ENCODE measurements around the gene MYO15B.

MYO15B gene

DNA sequence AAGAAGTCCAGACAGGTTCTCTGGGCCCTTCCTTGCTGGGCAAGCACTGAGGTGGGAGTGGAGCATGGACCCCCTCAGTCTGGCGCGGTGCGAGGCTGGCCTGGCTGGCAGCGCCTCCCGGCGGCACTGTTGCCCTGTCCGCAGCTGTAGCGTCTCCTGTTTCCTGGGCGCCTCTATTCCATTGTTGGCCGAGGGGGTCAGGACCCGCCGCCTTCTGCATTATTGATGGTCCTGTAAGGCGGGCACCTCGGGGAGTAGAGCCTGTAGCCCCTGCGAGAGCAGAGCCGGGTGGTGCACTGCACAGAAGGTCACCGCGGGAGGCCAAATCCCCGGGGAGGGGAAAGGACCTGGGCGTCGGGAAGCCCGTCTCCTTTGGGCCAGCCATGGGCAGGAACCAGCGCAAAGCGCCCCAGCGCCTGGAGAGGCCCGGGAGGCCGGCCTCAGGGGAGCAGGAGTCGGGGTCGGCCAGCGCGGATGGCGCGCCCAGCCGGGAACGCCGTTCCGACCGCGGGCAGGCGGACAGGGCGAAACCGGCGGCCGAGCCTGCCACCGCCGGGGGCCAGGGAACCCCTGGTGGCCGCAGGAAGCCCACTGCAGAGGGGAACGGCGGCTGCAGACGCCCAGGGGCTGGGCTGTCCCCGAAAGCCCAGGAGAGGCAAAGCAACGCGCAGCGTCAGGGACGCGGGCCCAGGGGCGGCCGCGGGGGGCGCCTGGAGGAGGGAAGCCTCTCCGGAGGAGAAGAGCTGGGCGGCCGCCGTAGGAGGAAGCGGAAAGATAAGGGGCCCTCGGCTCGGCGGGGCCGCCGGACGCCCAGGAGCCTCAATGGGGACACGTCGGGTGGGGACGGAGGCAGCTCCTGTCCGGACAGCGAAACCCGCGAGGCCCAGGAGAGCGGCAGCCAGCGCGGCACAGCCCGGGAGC, at the start of gene MYO15B:
Gene MYO15B, plus strand, starts transcription at position 126 of the 921 bp plus-strand sequence. Its CDS starts 258 bp downstream, at position 384.
- Histone ChIP-seq H3K9me3 (ENCODE audit: control insufficient read depth, insufficient read depth, low read length) (no peaks in the 10 kb centered on the region), H3K27me3 (ENCODE audit: control insufficient read depth, insufficient read depth, low read length) (no peaks in the 10 kb centered on the region), H3K4me1 (ENCODE audit: control insufficient read depth, insufficient read depth, low read length) (peaks cover 3% of the 10 kb centered on the region), H3K27ac (ENCODE audit: low read length) (no peak within 1 kb of the TSS), H3K36me3 (ENCODE audit: control insufficient read depth, insufficient read depth, low read length) (no peaks in the 10 kb centered on the region), H3K4me3 (ENCODE audit: low read length) (peak within 1 kb of the TSS; percentile 44; the same call in 1 of the 2 replicates)
- DNase-seq (ENCODE audit: low read depth, low spot score), result no peak
- WGBS (ENCODE audit: insufficient coverage, insufficient read length), result no CpG with 5 or more reads among the region's 82 CpGs

DNA sequence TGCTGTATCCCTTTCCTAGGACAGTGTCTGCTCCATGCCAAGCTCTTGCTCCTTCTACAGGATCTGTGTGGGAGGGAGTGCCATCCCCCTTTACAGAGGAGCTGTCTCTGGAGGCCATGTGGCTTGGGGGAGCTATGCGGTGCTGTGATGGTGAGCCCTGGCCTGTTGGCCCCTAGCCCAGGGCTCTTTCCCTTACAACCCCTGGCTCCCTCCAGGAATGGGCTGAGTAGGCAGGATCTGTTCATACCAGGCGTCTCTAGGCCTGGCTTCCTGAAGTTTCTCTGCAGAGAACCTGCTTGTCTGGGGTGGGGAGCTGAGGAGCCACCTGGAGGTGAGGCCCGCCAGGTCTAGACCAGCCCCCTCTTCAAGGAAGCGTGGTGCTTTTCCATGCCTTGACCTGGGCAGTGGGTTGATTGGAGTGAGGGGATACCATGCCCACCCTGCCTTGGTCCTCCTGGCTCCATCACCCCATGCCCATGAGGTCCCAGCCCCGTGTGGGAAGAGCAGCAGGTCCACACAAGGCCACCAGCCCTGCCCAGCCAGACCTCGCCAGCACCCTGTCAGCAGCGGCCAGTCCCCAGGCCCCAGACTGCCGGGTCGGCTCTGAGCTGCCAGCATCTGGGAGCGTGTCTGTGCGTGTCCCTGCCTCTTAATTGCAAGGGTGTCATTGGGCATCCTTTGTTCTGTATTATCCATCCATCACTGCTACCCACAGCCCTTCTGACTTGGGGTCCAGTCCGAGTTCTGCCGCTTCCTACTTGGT, 47.5 kb upstream of the MYO15B start:
- Histone ChIP-seq H3K27me3 (ENCODE audit: control insufficient read depth, insufficient read depth, low read length) (no peaks in the 10 kb centered on the region), H3K27ac (ENCODE audit: low read length) (no peak overlapping the region), H3K4me3 (ENCODE audit: low read length) (no peak overlapping the region), H3K9me3 (ENCODE audit: control insufficient read depth, insufficient read depth, low read length) (no peaks in the 10 kb centered on the region), H3K36me3 (ENCODE audit: control insufficient read depth, insufficient read depth, low read length) (no peaks in the 10 kb centered on the region), H3K4me1 (ENCODE audit: control insufficient read depth, insufficient read depth, low read length) (0 out of 2 replicates have a peak, but pooled peaks cover 1% of the 10 kb centered on the region)
- no CpG with 5 or more reads among the region's 13 CpGs for WGBS (ENCODE audit: insufficient coverage, insufficient read length)
- DNase-seq (ENCODE audit: low read depth, low spot score), result no peak

DNA sequence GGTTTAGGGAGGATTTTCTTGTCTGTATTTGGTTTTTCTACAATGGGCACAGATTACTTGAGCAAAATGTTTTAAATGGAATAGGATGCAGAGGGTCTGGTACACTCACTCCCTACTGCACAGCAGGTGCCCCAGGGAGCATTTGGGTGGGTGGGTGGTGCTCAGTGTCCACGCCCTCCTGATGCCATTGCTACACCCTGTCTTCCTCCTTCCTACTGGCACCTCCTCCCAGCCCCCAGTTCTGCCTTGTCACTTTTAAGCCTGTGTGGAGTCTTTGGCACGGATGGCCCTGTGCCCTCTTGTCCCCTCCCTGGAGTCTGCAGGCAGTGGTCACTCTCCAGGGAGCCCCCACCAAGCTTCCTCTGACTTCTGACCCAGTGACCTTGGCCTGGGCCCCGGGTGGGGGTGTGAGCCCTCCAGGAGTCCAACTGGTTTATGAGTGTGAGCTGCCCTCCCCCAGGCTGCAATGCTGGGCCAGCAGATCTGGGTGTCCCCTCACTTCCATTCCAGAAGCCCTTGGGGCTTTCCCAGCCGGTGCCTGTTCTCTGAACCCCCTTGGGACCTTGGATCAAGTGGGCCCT, 46.6 kb upstream of the MYO15B start:
- Histone ChIP-seq H3K36me3 (ENCODE audit: control insufficient read depth, insufficient read depth, low read length) (no peaks in the 10 kb centered on the region), H3K27ac (ENCODE audit: low read length) (no peak overlapping the region), H3K4me3 (ENCODE audit: low read length) (no peak overlapping the region), H3K27me3 (ENCODE audit: control insufficient read depth, insufficient read depth, low read length) (no peaks in the 10 kb centered on the region), H3K4me1 (ENCODE audit: control insufficient read depth, insufficient read depth, low read length) (0 out of 2 replicates have a peak, but pooled peaks cover 1% of the 10 kb centered on the region), H3K9me3 (ENCODE audit: control insufficient read depth, insufficient read depth, low read length) (no peaks in the 10 kb centered on the region)
- no peak for DNase-seq (ENCODE audit: low read depth, low spot score)
- WGBS (ENCODE audit: insufficient coverage, insufficient read length), result no CpG with 5 or more reads among the region's 4 CpGs

DNA sequence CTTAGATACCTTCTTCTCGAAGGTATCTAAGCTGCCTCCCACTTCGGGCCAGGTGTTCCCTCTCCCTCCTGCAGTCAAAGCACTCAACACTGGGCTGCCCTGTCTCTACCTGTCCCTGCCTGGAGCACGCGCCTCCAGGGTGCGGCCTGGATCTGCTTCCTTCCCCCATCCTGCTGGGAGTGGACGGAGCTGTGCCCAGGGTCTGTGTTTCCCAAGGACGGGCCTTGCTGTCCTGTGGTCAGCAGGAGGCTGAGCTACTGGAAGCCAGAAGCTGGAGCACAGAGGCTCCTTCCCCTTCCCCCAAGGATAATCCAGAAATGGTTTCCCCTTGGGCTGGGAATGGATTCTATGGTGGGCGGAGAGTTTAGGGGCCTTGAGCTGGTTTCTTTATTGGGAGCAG, 45.4 kb upstream of the MYO15B start:
- no peak for DNase-seq (ENCODE audit: low read depth, low spot score)
- no peaks in the 10 kb centered on the region for H3K27me3 ChIP-seq (ENCODE audit: control insufficient read depth, insufficient read depth, low read length)
- no peak overlapping the region for H3K27ac ChIP-seq (ENCODE audit: low read length)
- WGBS (ENCODE audit: insufficient coverage, insufficient read length), result no CpG with 5 or more reads among the region's 8 CpGs
- no peaks in the 10 kb centered on the region for H3K36me3 ChIP-seq (ENCODE audit: control insufficient read depth, insufficient read depth, low read length)
- H3K4me1 ChIP-seq (ENCODE audit: control insufficient read depth, insufficient read depth, low read length), result 0 out of 2 replicates have a peak, but pooled peaks cover 1% of the 10 kb centered on the region
- no peaks in the 10 kb centered on the region for H3K9me3 ChIP-seq (ENCODE audit: control insufficient read depth, insufficient read depth, low read length)
- H3K4me3 ChIP-seq (ENCODE audit: low read length), result no peak overlapping the region

DNA sequence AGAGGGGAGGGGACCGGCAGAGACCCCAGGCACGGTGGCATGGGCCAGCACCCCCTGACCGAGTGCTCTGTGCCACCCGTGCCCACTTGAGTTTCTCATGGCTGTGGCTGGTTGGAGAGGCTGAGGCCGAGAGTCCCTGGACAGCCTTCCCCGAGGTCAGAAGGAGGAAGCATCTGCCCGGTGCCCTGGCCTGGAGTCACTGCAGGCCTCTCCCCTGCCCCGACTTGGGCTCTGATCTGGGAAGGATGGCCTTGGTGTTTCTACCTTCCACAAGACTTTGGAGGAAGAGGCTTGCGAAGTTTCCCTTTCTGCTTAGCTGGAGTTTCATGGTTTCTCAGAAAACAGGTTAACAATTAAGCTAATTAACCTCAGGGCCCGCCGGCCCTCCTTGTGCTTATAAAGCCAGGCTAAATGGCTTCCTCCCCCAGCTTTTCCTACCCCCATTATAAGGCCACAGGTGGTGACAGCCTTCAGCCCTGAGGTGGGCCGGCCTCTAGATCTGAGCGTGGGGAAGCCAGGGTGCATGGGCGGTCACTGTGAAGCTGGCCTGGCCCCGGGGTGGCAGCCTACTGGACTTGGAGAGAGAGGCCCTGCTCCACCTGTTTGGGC, 44.8 kb upstream of the MYO15B start:
- no peak overlapping the region for H3K27ac ChIP-seq (ENCODE audit: low read length)
- no CpG with 5 or more reads among the region's 15 CpGs for WGBS (ENCODE audit: insufficient coverage, insufficient read length)

DNA sequence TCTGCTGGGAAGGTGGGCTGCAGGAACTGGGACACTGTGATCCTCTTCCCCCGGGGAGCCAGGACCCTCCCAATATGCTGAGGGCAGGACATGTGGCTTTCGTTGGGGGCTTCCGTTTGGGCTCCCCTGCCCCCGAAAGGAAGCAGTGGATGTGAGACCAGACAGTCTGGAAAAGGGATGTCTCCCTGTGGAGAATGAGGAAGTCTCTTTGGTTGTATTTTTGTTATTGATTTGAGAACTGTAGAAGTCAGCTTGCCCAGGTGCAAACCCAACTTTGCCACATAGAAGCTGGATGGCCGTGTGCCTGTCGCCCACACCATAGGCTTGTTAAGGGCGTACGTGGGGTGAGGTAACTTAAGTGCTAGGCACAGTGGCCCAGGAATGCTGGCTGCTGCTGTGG, 43.4 kb upstream of the MYO15B start:
- no peaks in the 10 kb centered on the region for H3K36me3 ChIP-seq (ENCODE audit: control insufficient read depth, insufficient read depth, low read length)
- H3K27ac ChIP-seq (ENCODE audit: low read length), result no peak overlapping the region
- no peaks in the 10 kb centered on the region for H3K9me3 ChIP-seq (ENCODE audit: control insufficient read depth, insufficient read depth, low read length)
- no peaks in the 10 kb centered on the region for H3K27me3 ChIP-seq (ENCODE audit: control insufficient read depth, insufficient read depth, low read length)
- no peak for DNase-seq (ENCODE audit: low read depth, low spot score)
- no CpG with 5 or more reads among the region's 8 CpGs for WGBS (ENCODE audit: insufficient coverage, insufficient read length)
- no peak overlapping the region for H3K4me3 ChIP-seq (ENCODE audit: low read length)
- peaks cover 6% of the 10 kb centered on the region; the same call in 1 of the 2 replicates for H3K4me1 ChIP-seq (ENCODE audit: control insufficient read depth, insufficient read depth, low read length)

More for the DNA sequence above, 44.8 kb upstream of the MYO15B start:
- H3K27me3 ChIP-seq (ENCODE audit: control insufficient read depth, insufficient read depth, low read length), result no peaks in the 10 kb centered on the region
- DNase-seq (ENCODE audit: low read depth, low spot score), result no peak
- no peaks in the 10 kb centered on the region for H3K9me3 ChIP-seq (ENCODE audit: control insufficient read depth, insufficient read depth, low read length)
- no peaks in the 10 kb centered on the region for H3K36me3 ChIP-seq (ENCODE audit: control insufficient read depth, insufficient read depth, low read length)
- H3K4me1 ChIP-seq (ENCODE audit: control insufficient read depth, insufficient read depth, low read length), result 0 out of 2 replicates have a peak, but pooled peaks cover 1% of the 10 kb centered on the region
- no peak overlapping the region for H3K4me3 ChIP-seq (ENCODE audit: low read length)

DNA sequence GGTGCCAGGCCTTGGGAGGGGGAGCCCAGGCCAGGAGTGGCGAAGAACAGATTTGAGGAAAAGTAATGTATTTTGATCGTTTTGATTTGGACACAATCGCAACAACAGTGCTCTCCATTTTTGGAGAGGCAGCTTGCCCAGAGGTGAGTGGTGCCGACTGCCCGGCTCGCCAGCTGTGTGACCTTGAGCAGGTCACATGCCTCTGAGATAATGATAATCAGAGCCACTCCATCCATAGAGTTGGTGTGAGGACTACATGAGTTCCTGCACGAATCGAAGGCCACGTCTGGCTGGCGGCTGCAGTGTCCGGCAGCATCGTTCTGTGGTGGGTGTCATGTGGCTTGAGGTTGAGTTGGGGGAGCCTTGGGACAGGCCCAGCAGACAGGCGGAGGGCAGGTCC, 41.4 kb upstream of the MYO15B start:
- no peaks in the 10 kb centered on the region for H3K27me3 ChIP-seq (ENCODE audit: control insufficient read depth, insufficient read depth, low read length)
- peaks cover 7% of the 10 kb centered on the region for H3K4me1 ChIP-seq (ENCODE audit: control insufficient read depth, insufficient read depth, low read length)
- no peaks in the 10 kb centered on the region for H3K36me3 ChIP-seq (ENCODE audit: control insufficient read depth, insufficient read depth, low read length)
- no peak overlapping the region for H3K4me3 ChIP-seq (ENCODE audit: low read length)
- WGBS (ENCODE audit: insufficient coverage, insufficient read length), result no CpG with 5 or more reads among the region's 13 CpGs
- no peak for DNase-seq (ENCODE audit: low read depth, low spot score)
- H3K27ac ChIP-seq (ENCODE audit: low read length), result no peak overlapping the region
- H3K9me3 ChIP-seq (ENCODE audit: control insufficient read depth, insufficient read depth, low read length), result no peaks in the 10 kb centered on the region

DNA sequence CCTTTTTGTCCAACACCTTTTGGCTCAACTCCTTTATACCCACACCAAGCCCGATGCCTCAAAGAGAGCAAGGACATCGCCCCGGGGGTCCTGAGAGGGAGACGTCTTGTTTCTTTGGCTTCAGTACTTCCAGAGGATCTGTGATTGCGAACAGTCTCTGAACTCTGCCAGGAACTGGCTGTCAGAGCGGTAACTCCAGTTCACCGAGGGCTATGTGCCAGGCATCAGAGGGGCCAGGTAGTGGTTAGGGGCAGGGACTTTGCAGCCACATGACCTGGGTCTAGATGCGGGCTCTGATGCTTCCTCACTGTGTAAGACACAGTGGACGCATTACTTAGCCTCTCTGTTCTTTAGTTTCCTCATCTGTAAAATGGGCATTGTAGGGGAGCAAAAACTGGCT, 40.5 kb upstream of the MYO15B start:
- no CpG with 5 or more reads among the region's 9 CpGs for WGBS (ENCODE audit: insufficient coverage, insufficient read length)
- H3K27ac ChIP-seq (ENCODE audit: low read length), result no peak overlapping the region
- H3K4me1 ChIP-seq (ENCODE audit: control insufficient read depth, insufficient read depth, low read length), result peaks cover 8% of the 10 kb centered on the region
- no peaks in the 10 kb centered on the region for H3K27me3 ChIP-seq (ENCODE audit: control insufficient read depth, insufficient read depth, low read length)
- no peak overlapping the region for H3K4me3 ChIP-seq (ENCODE audit: low read length)
- H3K9me3 ChIP-seq (ENCODE audit: control insufficient read depth, insufficient read depth, low read length), result no peaks in the 10 kb centered on the region
- no peaks in the 10 kb centered on the region for H3K36me3 ChIP-seq (ENCODE audit: control insufficient read depth, insufficient read depth, low read length)
- DNase-seq (ENCODE audit: low read depth, low spot score), result no peak

DNA sequence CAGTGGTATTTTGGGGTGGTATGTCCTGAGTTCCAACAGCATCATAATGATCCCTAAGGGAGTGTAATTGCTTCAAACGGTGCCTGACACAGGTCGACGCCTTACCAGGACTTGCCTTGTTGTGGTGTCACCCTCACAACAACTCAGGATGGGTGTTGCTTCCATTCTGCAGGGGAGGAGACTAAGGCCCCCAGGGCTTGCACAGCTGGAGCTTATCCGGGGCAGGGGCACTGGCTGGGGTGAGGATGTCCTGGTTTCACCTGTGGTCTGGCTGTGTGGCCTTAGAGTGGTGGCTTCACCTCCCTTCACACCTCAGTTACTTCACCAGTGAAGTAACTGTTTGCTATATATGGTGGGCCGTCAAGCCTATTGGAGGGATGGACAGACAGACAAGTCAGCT, 38.8 kb upstream of the MYO15B start:
- no peak overlapping the region for H3K27ac ChIP-seq (ENCODE audit: low read length)
- no peaks in the 10 kb centered on the region for H3K27me3 ChIP-seq (ENCODE audit: control insufficient read depth, insufficient read depth, low read length)
- peaks cover 8% of the 10 kb centered on the region for H3K4me1 ChIP-seq (ENCODE audit: control insufficient read depth, insufficient read depth, low read length)
- H3K4me3 ChIP-seq (ENCODE audit: low read length), result no peak overlapping the region
- no CpG with 5 or more reads among the region's 5 CpGs for WGBS (ENCODE audit: insufficient coverage, insufficient read length)
- no peak for DNase-seq (ENCODE audit: low read depth, low spot score)
- H3K9me3 ChIP-seq (ENCODE audit: control insufficient read depth, insufficient read depth, low read length), result no peaks in the 10 kb centered on the region
- H3K36me3 ChIP-seq (ENCODE audit: control insufficient read depth, insufficient read depth, low read length), result no peaks in the 10 kb centered on the region

Data from iPS DF 6.9 (cell line).